NCI-H510A treated with DMSO at 0.1 percent for 48 hours (cell line): ENCODE measurements around the gene CBLN2.

ENCODE experiments used
- DNase-seq: peaks from one replicate; lab custom pipeline; 2025; lab: John Stamatoyannopoulos, UW

CBLN2 gene

GRCh38 chr18:72544092-72544886 lies at the start of gene CBLN2:
Gene CBLN2 (minus strand): TSS chr18:72544342. CDS start chr18:72542160, 2,182 bp downstream.
- DNase-seq, result peak; percentile 95

GRCh38 chr18:72588360-72588759 lies 44.2 kb upstream of the CBLN2 start:
- DNase-seq, result no peak

DNA sequence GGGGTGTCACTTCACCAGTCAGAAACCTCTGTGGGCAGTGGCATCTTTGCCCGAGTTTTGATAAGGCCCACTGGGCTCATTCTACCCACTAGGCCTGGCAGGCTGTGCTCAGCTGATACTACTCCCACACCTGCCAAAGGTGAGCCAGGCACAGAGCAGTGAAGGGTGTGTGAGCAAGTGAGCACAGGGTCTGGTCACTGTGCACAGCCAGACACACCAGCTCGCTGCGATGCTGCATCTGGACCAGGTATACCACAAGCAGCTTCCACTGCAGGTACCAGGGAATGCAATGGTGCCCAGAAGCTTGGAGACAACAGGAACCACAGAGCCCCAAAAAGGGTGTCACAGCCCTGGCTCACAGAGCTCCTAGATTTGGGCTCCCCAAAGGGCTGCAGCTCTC lies 40.6 kb upstream of the CBLN2 start:
- DNase-seq, result no peak

DNA sequence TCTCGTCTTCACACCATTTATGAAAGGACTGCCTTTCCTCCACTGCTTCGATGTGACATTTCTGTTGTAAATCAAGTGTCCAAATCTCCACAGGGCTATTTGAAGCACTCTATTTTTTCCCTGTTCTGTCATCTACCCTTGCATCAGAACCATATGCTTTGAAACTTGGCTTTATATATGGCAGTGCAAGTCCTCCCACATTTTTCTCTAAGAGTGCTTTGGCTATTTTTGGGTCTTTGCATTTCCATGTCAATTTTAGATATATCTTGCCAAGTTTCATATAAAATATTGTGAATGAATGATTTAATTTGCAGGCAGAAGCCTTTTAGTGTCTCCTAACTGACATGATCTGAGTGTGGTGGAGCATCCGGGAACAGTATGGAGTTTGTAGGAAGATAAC lies 37.8 kb upstream of the CBLN2 start:
- no peak for DNase-seq

DNA sequence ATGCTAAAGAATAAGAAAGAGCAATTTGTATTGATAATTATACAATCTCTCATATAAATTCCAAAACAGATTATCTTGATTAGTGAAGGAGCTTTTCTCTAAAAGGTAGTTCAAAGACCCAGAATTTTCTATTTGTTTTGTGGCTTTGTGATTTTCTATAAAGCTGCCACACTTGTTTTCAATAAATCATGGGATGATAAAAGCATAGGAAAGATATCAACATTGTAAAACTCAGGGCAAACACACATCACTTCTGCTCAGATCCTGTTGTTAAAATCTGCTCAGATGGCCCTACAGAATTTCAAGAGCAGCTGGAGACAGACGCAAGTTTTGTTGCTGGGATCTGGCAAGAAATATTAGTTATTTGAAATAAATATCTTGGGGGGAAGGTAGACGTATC lies 28.8 kb upstream of the CBLN2 start:
- DNase-seq, result no peak

GRCh38 chr18:72566290-72566689 lies 22.1 kb upstream of the CBLN2 start:
- DNase-seq, result no peak

DNA sequence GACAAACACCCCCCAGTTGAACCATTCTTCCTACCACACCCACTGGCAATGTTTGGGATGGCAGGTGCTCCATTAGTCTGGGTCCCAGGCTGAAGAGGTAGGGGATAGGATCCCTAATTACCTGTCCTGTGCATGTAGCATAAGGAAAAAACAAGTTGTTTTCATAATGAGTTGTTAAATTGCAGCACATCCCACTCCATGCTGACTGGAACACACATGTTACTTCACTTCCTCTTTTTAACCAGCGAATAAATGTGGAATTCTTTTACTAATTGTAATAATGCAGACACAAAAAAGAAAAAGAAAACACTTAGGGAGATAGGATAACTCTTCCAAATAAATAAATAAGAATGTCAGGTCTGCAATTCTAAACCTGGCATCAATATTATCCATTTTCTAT lies 11.8 kb upstream of the CBLN2 start:
- DNase-seq, result no peak

- DNase-seq, result no peak
Measured at GRCh38 chr18:72555101-72555500, 11.0 kb upstream of the CBLN2 start.

- DNase-seq, result peak; percentile 63
Measured at GRCh38 chr18:72543357-72544055, 636 bp downstream of the CBLN2 start.

- DNase-seq, result peak; percentile 38
Measured at GRCh38 chr18:72542984-72543356, 1.2 kb downstream of the CBLN2 start.

- peak; percentile 55 for DNase-seq
Measured at GRCh38 chr18:72542342-72542741, 1.8 kb downstream of the CBLN2 start.

DNA sequence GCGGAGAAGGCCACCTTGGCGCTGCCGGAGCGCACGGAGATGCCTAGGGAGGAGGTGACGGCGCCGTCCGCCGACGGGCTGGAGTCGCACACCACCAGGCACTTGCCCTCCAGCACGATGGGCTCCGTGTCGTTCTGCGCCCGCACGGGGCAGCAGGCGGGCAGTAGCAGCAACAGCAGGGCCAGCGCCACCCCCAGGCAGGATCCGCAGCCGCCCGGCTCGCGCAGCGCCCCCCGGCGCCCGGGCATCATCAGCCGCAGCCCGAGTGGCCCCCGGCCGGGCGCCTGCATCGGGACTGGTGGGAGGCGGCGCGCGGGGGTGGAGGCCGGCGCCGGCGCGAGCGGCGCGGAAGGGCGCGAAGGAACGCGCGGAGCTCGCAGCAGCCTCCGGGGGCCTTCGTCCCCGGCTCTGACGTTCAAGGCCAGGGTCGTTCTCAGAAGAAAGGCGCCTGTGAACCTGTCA lies 2.2 kb downstream of the CBLN2 start:
- peak; percentile 73 for DNase-seq

DNA sequence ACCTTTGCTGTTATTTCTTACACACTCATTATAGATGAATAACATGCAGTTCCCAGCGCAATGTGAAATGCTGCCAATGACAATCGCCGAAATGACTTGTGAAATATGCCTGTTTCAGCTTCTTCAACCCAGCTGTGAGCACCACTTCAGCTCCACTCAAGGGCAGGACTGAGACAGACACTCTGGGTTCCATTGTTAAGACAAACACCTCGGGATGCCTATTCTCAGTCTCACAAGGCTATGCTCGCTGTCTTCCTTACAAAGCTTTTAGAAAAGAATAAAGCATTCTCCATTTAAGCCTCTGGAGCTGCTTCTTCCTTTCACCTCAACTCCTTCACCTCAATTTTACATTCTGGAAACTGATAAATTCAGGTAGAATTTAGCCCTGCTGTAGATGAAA lies 4.2 kb downstream of the CBLN2 start:
- peak; percentile 23 for DNase-seq

- no peak for DNase-seq
Measured at GRCh38 chr18:72530622-72531021, 13.5 kb downstream of the CBLN2 start.

GRCh38 chr18:72504866-72505265 lies 39.3 kb downstream of the CBLN2 start:
- no peak for DNase-seq

GRCh38 chr18:72502671-72503431 lies 41.3 kb downstream of the CBLN2 start:
- no peak for DNase-seq

DNA sequence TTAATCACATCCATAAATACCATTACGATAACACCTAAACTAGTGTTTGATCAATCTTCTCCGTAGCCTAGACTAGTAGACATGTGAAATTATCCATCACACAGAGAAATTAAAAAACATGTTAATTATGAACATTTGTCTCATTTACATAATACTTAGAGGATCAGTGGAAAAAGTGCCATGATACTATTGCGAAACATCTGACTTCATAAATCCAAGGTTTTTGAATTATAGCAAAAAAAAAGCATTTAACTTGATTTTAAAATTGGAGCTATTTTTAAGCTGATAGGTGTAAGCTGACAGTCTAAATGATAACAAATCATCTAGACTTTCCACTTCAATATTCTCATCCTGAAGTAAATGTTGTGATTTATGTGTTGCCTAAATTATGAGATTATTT lies 51.6 kb downstream of the CBLN2 start:
- no peak for DNase-seq
